Fibroblast of skin of scalp (primary cell): ENCODE measurements around the gene RNU1-3. TPM values are rescaled to one million over a fixed set of nuclear protein-coding genes. Genes with fewer than 3 reads are reported as not detected.
"Not testable (repeated sequence)": the region's sequence is repeated elsewhere in the genome, so short reads cannot be mapped to it uniquely, and the experiment has no call there.

Experiments used
- DNase-seq: peaks from one replicate; pipeline ENCODE4 v3.0.0-alpha.2; 2013
- polyA plus RNA-seq, 2 experiments: library from polyadenylated mRNA; unstranded; fragments of 120-200 nt; gene quantifications; one replicate each; pipeline ENCODE4 v1.2.1, GENCODE V29; 2013; ENCODE audit not compliant: insufficient read length in 2 of 2

Gene RNU1-3
- not detected for polyA plus RNA-seq (2013, experiment 1 of 2; ENCODE audit: insufficient read length)
- not detected for polyA plus RNA-seq (2013, experiment 2 of 2; ENCODE audit: insufficient read length)

DNA sequence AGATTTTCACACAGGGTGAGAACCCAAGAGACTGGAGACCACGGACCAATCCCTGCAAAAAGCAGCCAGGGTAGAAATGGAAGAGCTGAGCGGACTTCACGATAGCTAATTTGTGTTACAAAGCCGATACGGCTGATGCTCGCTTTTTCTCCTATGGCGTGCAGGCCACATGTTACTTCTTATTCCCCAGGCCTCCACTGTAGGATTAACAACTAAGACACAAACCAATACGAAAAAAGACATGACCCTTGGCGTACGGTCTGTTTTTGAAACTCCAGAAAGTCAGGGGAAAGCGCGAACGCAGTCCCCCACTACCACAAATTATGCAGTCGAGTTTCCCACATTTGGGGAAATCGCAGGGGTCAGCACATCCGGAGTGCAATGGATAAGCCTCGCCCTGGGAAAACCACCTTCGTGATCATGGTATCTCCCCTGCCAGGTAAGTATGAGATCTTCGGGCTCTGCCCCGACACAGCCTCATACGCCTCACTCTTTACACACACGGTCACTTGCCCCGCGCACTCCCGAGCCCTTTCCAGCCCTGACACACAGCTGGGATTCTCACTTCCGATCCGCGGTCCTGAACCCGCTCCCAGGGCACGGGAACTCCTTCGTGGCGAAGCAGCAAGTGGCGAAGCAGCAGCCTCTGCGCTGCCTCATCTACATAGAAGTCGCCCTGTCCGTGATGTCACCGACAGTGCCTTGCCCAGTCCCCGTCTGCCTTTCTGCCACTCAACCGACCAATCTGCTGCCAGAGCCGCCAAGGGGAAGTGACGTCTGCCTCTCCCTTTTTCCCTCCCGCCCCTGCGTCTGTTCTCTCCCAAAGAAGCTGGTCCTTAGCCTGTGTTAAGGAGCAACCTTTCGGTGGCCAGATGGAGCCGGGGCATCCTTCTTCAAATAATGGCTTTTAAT, at the start of gene RNU1-3:
RNU1-3 (minus strand) TSS at position 447 of the 912 bp plus-strand sequence.
- not testable (repeated sequence) for DNase-seq

DNA sequence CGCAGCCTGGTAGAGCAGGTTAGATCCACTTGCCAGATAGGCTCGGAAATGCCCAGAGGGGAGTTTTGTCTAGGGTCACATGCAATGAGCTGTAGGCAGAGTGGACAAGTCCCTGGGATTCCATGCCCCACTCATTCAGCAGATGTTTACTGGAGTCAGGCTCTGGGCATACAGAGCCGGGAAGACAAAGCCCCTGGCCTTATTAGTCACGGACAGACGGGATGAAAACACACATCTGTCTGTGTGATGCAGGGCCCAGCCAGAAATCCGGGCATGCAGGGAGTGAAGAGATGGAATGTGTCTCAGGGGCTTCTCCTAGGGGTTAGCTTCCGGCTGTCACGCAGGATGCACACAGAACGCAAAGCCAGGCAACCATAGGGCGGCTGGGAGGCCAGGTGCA, 46.7 kb upstream of the RNU1-3 start:
- DNase-seq = not testable (repeated sequence)

DNA sequence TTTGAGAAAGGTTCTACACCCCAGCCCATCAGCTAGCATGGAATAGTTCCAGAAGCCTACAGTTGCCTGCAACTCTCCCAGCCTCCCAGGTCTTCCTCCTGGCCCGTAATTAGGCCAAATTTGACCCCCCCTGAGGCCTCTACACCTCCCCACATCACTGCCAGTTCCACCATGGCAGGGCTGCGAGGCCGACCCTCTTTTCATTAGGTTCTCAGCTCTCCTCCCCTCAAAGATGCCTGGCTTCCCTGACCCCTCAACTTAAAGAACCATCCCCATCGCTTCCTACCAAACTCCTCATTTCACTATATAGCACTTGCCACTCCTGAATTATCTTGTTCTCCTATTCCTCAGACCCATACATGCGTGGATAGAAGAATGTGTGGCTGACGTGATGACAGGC, 46.2 kb upstream of the RNU1-3 start:
- not testable (repeated sequence) for DNase-seq

DNA sequence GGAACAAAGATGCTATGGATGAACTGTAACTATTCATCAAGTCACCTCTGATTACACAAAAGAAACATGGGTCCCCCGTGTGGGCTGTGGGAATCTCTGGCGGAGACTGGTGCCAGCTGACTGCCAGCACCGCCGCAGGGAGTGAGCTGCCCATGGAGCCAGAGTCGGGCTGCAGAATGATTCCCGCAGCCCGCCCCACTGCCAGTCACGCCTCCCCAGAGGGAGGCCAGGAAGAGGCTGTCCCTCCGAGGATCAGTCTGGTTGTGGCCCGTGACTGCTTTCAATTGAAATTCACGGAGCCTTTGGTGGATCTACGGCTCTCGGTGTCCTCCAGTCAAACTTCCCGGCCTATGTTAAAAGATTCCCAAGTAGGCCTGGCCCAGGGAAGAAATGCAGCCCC, 45.8 kb upstream of the RNU1-3 start:
- DNase-seq = not testable (repeated sequence)

DNA sequence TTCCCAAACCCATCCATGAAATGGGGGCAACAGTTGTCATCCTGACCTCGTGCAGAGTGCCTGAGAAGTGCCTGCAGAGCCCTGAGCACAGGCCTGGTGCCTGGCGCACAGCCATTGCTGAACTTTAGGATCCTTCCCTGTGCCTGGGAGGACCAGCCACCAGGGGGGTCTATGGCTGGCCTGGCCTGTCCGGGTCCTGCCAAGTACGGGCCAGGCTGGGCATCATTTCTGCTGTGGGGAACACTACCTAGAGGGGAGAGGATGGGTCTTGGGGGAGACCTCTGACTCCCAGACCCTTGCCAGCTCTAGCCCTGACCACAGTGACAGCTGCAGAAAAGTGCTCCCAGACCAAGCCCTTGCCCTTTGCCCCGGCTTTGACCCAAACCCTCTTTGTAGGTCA, 45.4 kb upstream of the RNU1-3 start:
- not testable (repeated sequence) for DNase-seq

DNA sequence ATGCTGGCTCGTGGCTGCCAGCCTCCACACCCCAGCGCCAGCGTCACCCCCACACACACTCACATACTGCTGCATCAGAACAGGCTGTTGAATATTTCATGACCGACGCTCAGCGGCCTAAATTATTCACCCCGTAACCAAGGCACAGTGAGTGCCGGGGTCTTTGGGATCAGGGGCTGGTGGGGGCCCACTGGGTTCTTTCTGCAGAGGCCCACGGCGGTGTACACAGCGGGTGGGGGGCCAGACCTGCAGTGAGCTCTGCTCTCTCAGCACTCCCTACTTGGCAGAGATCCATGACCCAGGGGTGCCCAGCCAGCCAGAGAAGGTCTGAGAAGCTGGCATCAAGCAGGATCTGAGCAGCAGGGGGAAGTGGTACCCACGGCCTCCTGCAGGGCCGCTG, 43.9 kb upstream of the RNU1-3 start:
- not testable (repeated sequence) for DNase-seq

DNA sequence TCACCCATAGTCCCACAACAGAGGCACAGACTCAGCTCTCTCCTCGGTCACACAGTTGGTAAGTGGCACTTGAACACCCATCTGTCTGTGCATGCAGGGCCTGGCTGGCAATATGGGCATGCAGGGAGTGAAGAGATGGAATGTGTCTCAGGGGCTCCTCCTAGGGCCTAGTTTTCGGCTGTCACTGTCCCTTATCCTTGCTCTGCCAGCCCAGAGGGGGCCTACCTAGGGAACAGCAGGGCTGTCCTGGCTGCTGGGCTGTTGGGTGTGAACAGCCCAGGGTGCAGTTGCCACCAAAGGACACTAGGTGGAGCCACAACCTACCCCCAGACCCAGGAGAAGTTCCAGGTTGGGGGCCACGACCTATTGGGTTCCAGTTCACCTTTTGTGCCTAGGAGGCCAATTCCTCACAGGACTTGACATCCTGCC, 42.9 kb upstream of the RNU1-3 start:
- DNase-seq = not testable (repeated sequence)

DNA sequence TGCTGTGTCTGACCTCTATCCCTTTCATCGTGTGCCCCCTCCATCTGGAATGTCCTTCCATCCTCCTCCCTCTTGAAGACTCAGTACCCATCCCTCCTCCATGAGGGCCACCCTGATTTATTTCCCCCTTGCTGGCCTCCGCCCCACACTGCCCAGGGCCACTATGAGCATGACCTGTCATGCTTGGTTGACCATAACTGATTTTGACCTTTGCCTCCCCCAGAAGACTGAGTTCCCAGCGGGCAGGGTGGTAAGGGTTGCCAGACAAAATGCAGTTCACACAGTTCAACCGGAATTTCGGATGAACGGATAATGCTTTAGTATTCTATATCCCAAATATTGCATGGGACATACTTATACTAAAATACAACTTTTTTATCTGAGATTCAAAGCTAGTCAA, 42.0 kb upstream of the RNU1-3 start:
- DNase-seq = not testable (repeated sequence)

DNA sequence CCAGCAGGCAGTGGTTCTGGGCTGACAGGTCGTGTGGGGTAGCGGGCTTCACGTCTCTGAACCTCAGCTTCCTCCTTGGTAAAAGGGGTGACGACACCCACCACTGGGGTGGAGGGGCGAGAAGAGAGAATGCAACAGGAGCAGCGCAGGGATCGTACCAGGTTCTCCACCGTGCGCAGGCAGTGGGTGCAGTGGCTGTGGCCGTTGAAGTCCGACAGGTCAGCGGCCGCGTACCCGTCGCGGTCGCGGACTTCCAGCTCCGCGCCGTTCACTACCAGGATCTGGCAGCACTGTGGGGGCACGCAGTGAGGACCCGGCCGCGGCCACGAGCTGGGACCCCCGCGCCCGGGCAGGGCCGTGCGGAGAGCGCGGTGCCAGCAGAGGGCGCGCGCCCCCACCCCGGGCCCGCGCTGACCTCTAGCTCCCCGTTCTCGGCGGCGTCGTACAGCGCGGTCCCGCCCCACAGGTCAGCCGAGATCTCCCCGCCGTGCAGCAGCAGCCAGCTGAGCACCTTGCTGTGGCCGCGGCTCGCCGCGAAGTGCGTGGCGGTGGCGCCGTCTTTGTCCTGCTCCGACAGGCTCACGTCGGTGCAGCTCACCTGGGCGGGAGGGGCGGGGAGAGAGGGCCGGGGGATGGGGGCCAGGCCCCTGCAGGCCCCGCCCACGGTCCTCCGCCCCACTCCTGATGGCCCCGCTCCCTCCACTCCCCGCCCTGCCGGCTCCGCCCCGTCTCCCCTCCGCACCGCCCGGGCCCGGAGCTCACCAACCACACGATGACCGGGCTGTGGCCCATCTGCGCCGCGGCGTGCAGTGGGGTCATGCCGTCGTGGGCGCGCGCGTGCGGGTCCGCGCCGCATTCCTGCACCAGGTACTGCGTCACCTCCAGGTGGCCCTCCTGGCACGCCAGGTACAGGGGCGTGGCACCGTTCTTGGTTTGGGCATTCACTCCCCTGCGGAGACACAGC, 40.7 kb upstream of the RNU1-3 start:
- DNase-seq = not testable (repeated sequence)

DNA sequence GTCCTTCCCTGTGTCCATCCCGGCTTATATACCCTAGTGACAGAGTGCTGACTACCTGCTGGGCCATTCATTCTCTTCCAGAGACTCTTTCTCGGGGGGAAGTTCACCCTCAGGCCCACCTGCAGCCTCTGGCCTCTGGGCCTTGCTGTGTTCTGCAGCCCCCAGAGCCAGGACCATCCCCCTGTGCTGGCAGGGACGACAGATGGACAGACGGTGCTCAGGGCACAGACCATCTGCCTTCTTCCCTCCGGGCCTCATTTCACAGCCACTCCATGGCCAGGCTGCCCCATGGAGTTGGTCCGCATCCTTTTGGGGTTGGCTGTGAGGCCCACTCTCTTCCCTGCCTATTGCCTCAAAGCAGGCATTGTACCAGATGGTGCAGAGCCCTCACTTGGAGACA, 39.6 kb upstream of the RNU1-3 start:
- not testable (repeated sequence) for DNase-seq

DNA sequence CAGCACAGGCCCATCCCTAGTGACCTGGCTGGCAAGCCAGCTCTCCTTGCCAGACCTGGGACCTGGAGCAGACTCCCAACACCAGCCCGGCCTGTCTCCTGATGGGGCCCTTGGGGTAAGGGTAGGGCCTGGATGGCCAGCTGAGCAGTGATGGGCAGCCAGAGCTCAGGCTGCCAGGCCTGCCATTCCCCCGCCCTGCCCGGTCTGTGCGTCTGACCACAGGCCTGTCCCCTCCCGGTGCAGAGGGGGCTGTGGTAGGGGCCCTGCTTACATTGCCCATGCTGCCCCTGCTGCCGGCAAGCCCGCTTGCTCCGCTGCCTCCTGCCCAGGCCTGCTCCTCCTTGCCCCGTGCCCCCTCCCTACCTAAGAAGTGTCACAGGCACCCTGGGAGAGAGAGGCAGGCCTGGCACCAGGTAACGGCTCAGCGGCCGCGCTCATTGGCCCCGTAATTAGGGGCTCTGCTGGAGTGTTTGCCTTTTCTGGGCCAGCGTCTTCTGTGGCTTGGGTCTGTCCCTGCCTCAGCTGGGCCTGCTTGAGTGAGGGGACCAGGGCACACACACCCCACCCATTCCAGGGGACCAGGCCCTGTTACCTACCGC, 37.9 kb upstream of the RNU1-3 start:
- DNase-seq = not testable (repeated sequence)

DNA sequence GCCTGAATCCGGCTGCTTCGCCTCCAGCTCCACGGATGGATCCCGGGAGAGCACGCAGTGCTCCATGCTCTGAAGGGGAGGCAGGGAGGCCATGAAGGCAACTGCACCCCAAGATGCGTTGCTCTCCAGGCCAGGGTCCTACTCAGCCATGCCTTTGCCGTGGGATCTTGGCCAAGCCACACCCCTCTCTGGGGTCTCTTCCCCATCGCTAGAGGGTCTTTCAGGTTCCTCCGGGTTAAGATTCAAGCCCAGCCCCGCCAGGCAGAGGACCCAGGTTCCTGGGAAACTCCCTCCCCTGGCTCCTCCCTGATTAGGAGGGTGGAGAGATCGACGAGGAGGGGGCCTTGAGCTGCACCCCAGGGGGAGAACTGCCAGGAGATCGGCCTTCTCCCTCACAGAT, 37.3 kb upstream of the RNU1-3 start:
- not testable (repeated sequence) for DNase-seq

DNA sequence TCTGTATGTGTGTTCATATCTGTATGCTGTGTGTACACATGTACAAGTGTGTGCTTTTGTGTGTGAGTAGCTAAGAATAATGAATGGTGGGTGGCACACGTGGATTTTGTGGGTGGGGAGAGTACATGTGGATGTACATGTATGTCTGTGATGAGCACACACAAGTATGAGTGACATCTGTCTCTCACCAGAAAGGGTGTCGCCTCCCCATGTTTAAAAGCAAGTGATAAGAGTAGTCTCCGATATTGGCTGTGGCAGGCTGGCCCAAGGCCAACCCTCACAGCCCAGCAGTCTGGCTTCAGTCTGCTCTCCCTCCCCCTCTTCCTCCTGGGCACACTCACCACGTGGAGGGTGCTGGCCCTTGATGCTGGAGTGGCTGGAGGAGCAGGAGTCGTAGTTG, 36.9 kb upstream of the RNU1-3 start:
- not testable (repeated sequence) for DNase-seq

DNA sequence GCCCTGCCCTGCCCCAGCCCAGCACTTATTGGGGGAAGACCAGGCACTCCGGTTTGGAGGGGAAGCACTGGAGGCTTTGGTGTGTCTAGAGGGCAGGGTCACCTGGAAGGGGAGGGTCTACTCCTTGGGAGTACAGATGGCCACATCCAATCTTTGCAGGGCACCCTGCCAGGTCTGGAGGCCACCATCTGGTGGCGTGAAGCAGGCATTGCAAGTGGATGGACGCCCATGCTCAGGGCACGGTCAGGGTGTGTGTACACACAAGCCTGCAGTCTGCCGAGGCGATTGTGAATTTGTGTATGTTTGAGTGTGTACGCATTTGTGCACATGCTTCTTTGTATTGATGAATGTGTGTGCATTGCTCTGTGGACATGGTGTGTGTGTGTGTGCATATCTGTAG, 36.4 kb upstream of the RNU1-3 start:
- not testable (repeated sequence) for DNase-seq

DNA sequence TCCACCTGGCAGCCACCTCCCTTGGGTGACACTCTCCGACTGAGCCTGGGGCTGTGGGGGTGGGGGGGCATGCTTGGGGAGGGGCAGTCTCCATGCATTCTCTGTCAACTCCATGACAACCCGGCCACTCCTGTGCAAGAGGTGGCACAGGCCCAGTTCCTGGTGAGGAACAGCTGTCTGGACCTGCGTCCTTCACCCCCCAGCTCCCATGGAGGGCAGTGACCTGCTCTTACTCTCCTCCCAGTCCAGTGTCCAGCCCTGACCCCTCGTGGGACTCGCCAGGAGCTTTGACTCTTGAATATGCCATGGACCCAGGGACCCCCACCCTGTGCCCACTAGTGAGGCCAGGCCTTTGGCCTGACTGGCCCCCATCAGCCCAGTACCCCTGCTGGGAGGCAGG, 35.5 kb upstream of the RNU1-3 start:
- DNase-seq = not testable (repeated sequence)

DNA sequence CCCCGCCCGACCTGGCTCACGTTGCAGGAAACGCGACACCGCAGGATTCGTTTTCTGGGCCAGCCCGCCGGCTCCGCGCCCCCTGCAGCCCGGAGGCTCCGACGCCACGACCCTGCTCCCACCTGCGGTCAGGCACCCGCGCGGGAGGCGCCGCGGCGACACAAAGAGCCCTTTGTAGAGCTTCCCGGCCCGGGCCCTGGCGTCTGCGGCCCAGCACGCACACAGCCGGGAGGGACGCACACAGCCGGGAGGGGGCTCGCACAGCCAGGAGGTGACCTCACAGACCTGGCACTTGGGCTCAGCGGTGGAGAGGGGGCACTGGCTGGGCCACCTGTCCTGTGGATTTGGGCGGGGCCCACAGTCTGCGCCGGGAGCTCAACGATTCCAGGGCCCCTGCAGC, 34.4 kb upstream of the RNU1-3 start:
- DNase-seq = not testable (repeated sequence)

DNA sequence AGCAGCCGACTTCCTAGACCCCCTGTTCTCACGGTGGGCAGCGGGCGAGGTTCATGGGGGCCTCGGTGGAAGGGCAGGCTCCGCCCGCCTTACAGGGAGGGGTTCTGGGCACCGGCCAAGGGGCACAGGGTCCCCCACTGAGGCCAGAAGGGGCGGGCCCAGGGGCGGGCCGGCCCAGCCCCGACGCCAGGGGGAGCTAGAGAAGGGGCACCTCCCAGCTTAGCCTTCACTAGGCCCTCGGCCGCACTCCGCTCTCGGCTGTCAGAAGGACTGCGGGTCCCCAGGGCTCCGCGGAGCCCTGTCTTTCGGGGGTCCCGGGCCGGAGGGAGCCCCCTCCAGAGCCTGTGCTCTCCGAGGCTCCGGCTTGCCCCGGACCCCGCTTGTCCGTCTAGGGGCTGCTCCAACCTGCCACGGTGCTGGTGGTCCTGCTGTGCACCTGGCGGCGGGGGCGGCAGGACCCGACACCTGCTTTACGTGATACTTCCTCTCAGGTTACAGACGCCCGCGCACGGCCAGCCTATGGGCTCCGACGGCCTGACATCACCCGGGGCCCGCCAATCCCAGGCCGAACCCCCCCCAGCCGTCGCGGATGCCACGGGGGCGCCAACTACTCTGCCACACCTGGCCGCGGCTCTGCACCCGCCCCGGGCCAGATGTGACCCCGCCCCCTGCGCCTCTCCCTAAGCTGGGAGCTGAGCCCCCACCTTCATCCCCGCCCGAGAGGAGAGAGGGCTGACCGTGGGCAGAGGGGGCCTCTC, 33.6 kb upstream of the RNU1-3 start:
- DNase-seq = not testable (repeated sequence)

DNA sequence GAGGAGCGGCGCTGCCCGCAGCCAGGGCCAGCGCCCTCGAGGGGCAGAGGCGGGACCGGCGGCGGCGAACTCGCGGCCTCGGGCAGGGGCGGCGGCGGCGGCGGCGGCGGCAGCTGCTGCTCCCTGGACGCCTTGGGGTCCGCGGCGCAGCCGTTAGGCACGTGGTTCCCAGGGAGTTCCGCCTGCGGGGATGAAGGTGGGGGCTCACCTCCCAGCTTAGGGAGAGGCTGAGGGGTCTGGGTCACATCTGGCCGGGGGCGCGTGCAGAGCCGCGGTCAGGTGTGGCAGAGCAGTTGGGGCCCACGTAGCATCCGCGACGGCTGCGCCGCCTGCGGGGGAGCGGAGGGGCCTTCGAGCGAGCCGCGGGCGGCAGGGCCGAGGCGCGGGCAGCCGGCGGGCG, 32.7 kb upstream of the RNU1-3 start:
- not testable (repeated sequence) for DNase-seq

DNA sequence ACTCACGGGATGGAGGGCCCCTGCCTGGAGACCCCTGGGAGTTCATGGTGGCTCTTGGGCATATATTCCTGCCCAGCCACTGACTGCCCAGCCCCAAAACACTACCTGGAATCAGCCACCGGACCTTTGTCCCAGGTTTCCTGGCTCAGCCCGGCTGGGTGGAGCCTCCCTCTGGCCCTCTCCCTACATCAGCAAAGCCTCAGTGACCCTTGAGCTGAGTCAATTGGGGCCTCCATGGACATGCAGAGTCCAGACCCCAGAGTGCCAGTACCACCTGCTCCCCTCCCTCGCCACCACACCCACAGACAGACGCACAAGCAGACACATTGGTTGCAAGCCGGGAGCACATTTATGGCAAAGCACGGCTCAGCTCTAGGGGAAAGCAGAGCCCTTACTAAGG, 30.4 kb upstream of the RNU1-3 start:
- DNase-seq = not testable (repeated sequence)

DNA sequence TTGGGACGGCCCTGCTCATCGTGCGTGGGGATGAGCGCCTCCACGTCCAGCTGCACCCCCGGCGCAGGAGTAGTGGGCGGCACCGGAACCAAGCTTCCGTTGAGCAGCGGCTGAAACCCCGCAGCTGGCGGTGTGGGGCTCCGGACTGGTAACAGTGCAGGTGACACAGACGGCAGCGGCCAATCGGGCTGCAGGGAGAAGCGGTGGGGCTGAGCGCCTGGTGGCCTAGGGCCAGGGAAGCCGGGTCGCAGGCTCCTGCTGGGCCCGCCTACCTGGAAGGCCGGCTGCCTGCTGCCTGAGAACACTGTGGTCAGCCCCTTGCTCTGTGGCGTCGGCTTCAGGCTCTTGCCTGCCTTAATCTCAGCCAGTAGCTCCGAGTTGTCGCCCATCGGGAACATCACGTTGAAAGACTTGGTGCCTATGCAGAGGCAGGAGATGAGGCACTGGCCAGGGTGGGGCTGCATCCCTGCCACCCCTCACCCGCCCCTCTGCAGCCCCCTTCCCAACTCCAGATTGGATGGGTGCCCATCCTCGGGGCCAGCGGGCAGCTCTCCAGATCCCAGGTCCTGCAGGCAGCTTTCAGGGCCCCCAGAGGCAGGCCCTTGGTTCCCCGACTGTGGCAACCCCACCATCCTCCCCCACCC, 29.9 kb upstream of the RNU1-3 start:
- not testable (repeated sequence) for DNase-seq

DNA sequence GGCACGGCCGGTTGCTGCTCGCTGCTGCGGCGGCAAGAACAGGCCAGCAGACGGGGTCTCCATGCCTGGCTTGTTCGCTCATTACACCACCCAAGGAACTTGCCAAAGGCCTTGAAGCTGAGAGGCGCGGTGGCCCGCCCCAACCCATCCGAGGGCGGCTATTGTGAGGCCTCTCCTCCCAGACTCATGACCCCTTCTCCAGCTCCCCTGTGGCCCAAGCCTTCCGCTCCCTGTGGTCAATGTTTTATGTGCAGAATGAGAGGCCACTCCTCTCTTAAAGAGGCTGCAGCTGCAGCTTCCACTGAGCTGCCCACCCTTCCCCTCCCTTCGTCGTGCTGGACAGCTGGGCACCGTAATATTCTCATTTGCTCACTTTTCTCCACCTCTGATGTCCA, 27.6 kb upstream of the RNU1-3 start:
- DNase-seq = not testable (repeated sequence)
